Measurements from ENCODE around the gene BICC1. TPM values are rescaled to one million over a fixed set of nuclear protein-coding genes. Genes with fewer than 3 reads are reported as not detected.

Gene BICC1
- total RNA-seq, 1 experiment from 2014 or later = 0.57 TPM

GRCh38 chr10:58535311-58535710 is 22.6 kb downstream of the BICC1 start:
- Histone ChIP-seq H3K4me2 (ENCODE audit: insufficient read depth, insufficient read length, low read length) (no peak overlapping the region), H2AFZ (ENCODE audit: low read length) (no peak overlapping the region), H4K8ac (replicated peaks; ENCODE audit: insufficient read length, low read depth, low read length) (no peak overlapping the region), H2BK12ac (ENCODE audit: insufficient read length, low read depth, low read length) (no peak overlapping the region), H2AK5ac (ENCODE audit: insufficient read length, low read length) (no peak overlapping the region), H3K23me2 (ENCODE audit: insufficient read length, low read depth, low read length, poor library complexity, severe bottlenecking) (no peaks in the 10 kb centered on the region), H3K14ac (ENCODE audit: insufficient read depth, low read length) (no peak overlapping the region), H2BK20ac (ENCODE audit: low read depth, low read length, poor library complexity, severe bottlenecking) (no peak overlapping the region), H3K27ac (ENCODE audit: insufficient read length, low read depth, low read length) (no peak overlapping the region), H3T11ph (ENCODE audit: low read length) (no peak overlapping the region), H3K79me2 (ENCODE audit: insufficient read depth, low read length) (no peaks in the 10 kb centered on the region), H3K9me3 (ENCODE audit: control insufficient read depth, low read depth, low read length) (no peaks in the 10 kb centered on the region), H3K27me3 (ENCODE audit: insufficient read depth, low read length) (no peaks in the 10 kb centered on the region), H2BK120ac (ENCODE audit: low read depth, low read length, poor library complexity, severe bottlenecking) (no peak overlapping the region), H3K23ac (ENCODE audit: insufficient read length, low read depth, low read length) (no peak overlapping the region), H2BK15ac (ENCODE audit: low read depth, low read length) (no peak overlapping the region), H3K56ac (ENCODE audit: insufficient read length, low read depth, low read length) (no peak overlapping the region), H2BK5ac (ENCODE audit: insufficient read length, low read length) (no peak overlapping the region), H3K18ac (ENCODE audit: insufficient read length, low read depth, low read length) (no peak overlapping the region), H3K4ac (ENCODE audit: low read depth, low read length) (no peak overlapping the region), H4K91ac (ENCODE audit: insufficient read length, low read depth, low read length) (no peak overlapping the region), H3K79me1 (ENCODE audit: insufficient read depth, low read depth, low read length, poor library complexity, severe bottlenecking) (no peaks in the 10 kb centered on the region), H3K4me1 (ENCODE audit: insufficient read depth, low read length) (no peaks in the 10 kb centered on the region), H4K20me1 (ENCODE audit: control insufficient read depth, insufficient read depth, insufficient read length) (no peaks in the 10 kb centered on the region), H3K9ac (ENCODE audit: extremely low read depth, insufficient read length, low read length) (no peak overlapping the region), H4K5ac (ENCODE audit: insufficient read length, low read depth, low read length) (no peak overlapping the region)
- no CpG with 5 or more reads among the region's 3 CpGs for WGBS (ENCODE audit: extremely low coverage, insufficient read length, low lambda C conversion rate)
- H3K9me3 Mint-ChIP-seq = peaks cover 23 to 26% of the 10 kb centered on the region in 2 experiments
- H3K36me3 Mint-ChIP-seq (ENCODE audit: insufficient read depth in 1 of 3, low read depth in 3 of 3) = peaks cover 0 to 28% (median 2%) of the 10 kb centered on the region in 3 experiments; a peak in 3 of 7 replicates
- no peak overlapping the region for H3K4me3 Mint-ChIP-seq
- TF ChIP-seq CTCF (conservative IDR thresholded peaks at IDR 0.05) = no peak
- no peaks in the 10 kb centered on the region for H3K4me1 Mint-ChIP-seq
- no peak overlapping the region for H3K27ac Mint-ChIP-seq
- DNase-seq = no peak
- no peaks in the 10 kb centered on the region for H3K27me3 Mint-ChIP-seq (ENCODE audit: low read depth)

All from H9 (cell line).